NCI-H146 treated with DMSO at 0.1 percent for 48 hours (cell line): ENCODE data around the gene SV2B.

Source experiments
- DNase-seq: peaks from one replicate; lab custom pipeline; 2025; ENCODE audit not compliant: unreplicated experiment; lab: John Stamatoyannopoulos, UW

Gene SV2B

GRCh38 chr15:91184441-91184840, 84.4 kb downstream of the SV2B start:
- DNase-seq = no peak

GRCh38 chr15:91186904-91187656, 87.0 kb downstream of the SV2B start:
- no peak for DNase-seq

GRCh38 chr15:91192285-91192684, 92.2 kb downstream of the SV2B start:
- DNase-seq = no peak

- DNase-seq = peak; percentile 34
Measured at GRCh38 chr15:91192690-91193377, 92.8 kb downstream of the SV2B start.

GRCh38 chr15:91193378-91193720, 93.3 kb downstream of the SV2B start:
- DNase-seq = no peak

GRCh38 chr15:91196127-91196526, 96.1 kb downstream of the SV2B start:
- no peak for DNase-seq

GRCh38 chr15:91196768-91197167, 96.7 kb downstream of the SV2B start:
- peak; percentile 30 for DNase-seq

- DNase-seq = no peak
Measured at GRCh38 chr15:91199511-91199910, 99.5 kb downstream of the SV2B start.

- peak; percentile 54 for DNase-seq
Measured at GRCh38 chr15:91200101-91200754, 100.2 kb downstream of the SV2B start.

GRCh38 chr15:91202510-91203102, 102.5 kb downstream of the SV2B start:
- DNase-seq = no peak

GRCh38 chr15:91203619-91204203, 103.7 kb downstream of the SV2B start:
- DNase-seq = no peak

GRCh38 chr15:91208371-91208770, 108.3 kb downstream of the SV2B start:
- no peak for DNase-seq

- DNase-seq = no peak
Measured at GRCh38 chr15:91209318-91209717, 109.3 kb downstream of the SV2B start.

GRCh38 chr15:91209726-91210125, 109.7 kb downstream of the SV2B start:
- no peak for DNase-seq

- DNase-seq = peak; percentile 16
Measured at GRCh38 chr15:91214675-91215590, 114.9 kb downstream of the SV2B start.

GRCh38 chr15:91216000-91216399, 115.9 kb downstream of the SV2B start:
- no peak for DNase-seq

- DNase-seq = no peak
Measured at GRCh38 chr15:91219206-91219605, 119.1 kb downstream of the SV2B start.

- no peak for DNase-seq
Measured at GRCh38 chr15:91222052-91222451, 122.0 kb downstream of the SV2B start.

- DNase-seq = peak; percentile 84
Measured at GRCh38 chr15:91223863-91224262, 123.8 kb downstream of the SV2B start.

- DNase-seq = peak; percentile 43
Measured at GRCh38 chr15:91224755-91225380, 124.8 kb downstream of the SV2B start.
